ENCODE data around the gene MRGPRG. TPM values are rescaled to one million over a fixed set of nuclear protein-coding genes. Genes with fewer than 3 reads are reported as not detected.
"Not testable (repeated sequence)": the region's sequence is repeated elsewhere in the genome, so short reads cannot be mapped to it uniquely, and the experiment has no call there.

MRGPRG gene
- total RNA-seq, 1 donor from 2014 or later: not detected

GRCh38 chr11:3171931-3172560 is 46.6 kb downstream of the MRGPRG start:
- Histone ChIP-seq H3K9me3 (no peaks in the 10 kb centered on the region), H3K36me3 (no peaks in the 10 kb centered on the region), H3K27me3 (no peaks in the 10 kb centered on the region), H3K27ac (no peak overlapping the region), H3K4me3 (no peak overlapping the region), H3K4me1 (peaks cover 14% of the 10 kb centered on the region)
- intact Hi-C loops (cut with DNase I): no loop called here
- peak; percentile 40 for DNase-seq
- TF ChIP-seq, protein P1, sequence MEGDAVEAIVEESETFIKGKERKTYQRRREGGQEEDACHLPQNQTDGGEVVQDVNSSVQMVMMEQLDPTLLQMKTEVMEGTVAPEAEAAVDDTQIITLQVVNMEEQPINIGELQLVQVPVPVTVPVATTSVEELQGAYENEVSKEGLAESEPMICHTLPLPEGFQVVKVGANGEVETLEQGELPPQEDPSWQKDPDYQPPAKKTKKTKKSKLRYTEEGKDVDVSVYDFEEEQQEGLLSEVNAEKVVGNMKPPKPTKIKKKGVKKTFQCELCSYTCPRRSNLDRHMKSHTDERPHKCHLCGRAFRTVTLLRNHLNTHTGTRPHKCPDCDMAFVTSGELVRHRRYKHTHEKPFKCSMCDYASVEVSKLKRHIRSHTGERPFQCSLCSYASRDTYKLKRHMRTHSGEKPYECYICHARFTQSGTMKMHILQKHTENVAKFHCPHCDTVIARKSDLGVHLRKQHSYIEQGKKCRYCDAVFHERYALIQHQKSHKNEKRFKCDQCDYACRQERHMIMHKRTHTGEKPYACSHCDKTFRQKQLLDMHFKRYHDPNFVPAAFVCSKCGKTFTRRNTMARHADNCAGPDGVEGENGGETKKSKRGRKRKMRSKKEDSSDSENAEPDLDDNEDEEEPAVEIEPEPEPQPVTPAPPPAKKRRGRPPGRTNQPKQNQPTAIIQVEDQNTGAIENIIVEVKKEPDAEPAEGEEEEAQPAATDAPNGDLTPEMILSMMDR (IDR thresholded peaks at IDR 0.05): no peak
- ATAC-seq: no peak

DNA sequence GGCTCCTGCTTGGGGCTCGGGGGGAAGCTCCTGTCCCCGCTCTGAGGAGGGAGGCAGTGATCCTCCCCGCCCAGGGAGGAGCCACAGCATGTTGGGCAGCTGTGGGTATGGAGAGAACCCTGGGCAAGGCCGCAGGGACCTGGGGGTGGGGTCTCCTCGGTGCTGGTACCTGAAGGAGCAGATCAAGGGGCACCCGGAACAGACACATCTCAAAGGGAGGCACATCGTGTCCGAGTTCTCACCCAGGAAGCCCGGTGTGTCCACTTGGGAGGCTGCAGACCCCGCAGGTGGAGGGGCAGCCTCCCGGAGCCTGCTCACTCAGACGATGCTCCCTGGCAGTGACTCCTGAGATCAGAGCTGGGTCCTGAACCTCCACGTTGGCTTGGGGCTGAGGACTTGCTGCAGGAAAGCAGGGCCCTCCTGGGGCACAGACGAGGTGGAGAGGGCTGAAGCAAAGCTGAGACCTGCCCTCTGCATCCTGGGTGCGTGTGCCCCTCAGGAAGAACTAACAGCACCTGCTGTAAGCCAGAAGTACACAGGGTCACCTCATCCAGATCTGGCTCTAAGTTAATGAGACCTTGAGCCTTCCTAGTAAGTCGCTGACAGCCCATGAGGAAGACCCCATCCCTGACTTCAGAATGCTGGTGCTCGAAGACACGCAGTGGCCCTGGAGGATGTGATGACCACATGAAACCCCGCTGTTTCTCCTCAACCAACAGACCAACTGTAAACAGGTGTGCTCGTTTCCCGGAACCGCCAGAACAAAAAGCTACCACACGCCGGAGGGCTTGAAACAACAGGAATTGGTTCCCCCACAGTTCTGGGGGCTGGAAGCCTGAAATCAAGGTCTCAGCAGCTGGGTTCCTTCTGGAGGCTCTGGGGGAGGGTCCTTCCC is 47.6 kb downstream of the MRGPRG start:
- H3K36me3 ChIP-seq: no peaks in the 10 kb centered on the region
- no peaks in the 10 kb centered on the region for H3K27me3 ChIP-seq
- peak; percentile 55 for DNase-seq
- TF ChIP-seq, protein P1 (IDR thresholded peaks at IDR 0.05): no peak
- no peak overlapping the region for H3K4me3 ChIP-seq
- no peak overlapping the region for H3K27ac ChIP-seq
- intact Hi-C loops (cut with DNase I): no loop called here
- no peak for ATAC-seq
- peaks cover 14% of the 10 kb centered on the region for H3K4me1 ChIP-seq
- no peaks in the 10 kb centered on the region for H3K9me3 ChIP-seq

DNA sequence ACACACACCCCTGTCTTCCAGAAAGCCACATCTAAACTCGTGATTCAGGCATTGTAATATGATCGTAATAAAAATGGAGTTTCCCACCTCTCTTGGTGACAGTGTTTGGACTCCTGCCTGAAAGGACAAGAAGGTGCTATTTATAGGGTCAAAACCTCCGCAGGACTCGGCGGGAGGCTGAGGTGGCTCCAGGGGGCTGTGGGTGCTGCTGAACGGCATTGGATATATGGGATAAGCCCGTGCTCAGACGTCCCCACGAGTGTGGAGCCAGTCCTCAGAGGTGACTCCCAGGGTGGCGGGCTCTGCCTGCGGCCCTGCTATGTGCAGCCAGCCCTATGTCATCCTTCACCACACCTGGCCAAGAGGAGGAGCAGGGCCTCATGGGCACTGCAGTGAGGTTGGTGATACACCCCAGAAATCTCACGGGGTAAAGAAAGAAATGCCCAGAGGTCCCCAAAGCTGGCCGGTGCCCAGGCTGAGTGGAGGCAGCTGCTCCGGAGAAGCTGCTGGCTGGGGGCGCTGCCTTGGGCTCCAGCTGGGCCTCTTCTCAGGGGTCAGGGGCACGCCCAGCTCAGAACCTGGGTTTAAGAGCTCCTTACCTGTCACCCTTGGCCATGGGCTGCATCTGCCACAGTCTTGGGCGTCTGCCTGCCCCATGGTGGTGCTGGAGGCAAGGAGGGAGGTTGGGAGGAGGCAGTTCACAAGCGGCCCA is 48.4 kb downstream of the MRGPRG start:
- H3K4me1 ChIP-seq: peaks cover 21% of the 10 kb centered on the region
- TF ChIP-seq, protein P1 (IDR thresholded peaks at IDR 0.05): no peak
- peak overlapping the region; percentile 45 for H3K4me3 ChIP-seq
- H3K36me3 ChIP-seq: no peaks in the 10 kb centered on the region
- DNase-seq (peak; percentile 60), ATAC-seq (no peak)
- intact Hi-C loops (cut with DNase I): no loop called here
- H3K27me3 ChIP-seq: no peaks in the 10 kb centered on the region
- no peak overlapping the region for H3K27ac ChIP-seq
- H3K9me3 ChIP-seq: no peaks in the 10 kb centered on the region

- intact Hi-C loops (cut with DNase I): no loop called here
- TF ChIP-seq, protein P1 (IDR thresholded peaks at IDR 0.05): no peak
- ATAC-seq (peak; percentile 41), DNase-seq (peak; percentile 73)
- Histone ChIP-seq H3K9me3 (no peaks in the 10 kb centered on the region), H3K4me1 (peaks cover 21% of the 10 kb centered on the region), H3K4me3 (peak overlapping the region; percentile 45), H3K36me3 (no peaks in the 10 kb centered on the region), H3K27ac (no peak overlapping the region), H3K27me3 (no peaks in the 10 kb centered on the region)
These were observed 49.2 kb downstream of the MRGPRG start for GRCh38 chr11:3169255-3170043.

- H3K27me3 ChIP-seq; H3K27ac ChIP-seq; H3K9me3 ChIP-seq; intact Hi-C loops (cut with DNase I); H3K36me3 ChIP-seq; DNase-seq; ATAC-seq: not testable (repeated sequence)
- Histone ChIP-seq H3K4me3 (peak overlapping the region; percentile 45), H3K4me1 (peaks cover 25% of the 10 kb centered on the region)
These were observed 49.8 kb downstream of the MRGPRG start for GRCh38 chr11:3168742-3169254.

Other genes with a start within 250 kb of the MRGPRG start
- gene NAP1L4, start 226.5 kb downstream of the MRGPRG start, total RNA-seq: 92.7 TPM
- gene CARS1, start 161.4 kb downstream of the MRGPRG start, total RNA-seq: 34.6 TPM
- 52.6 TPM for gene OSBPL5, start 53.5 kb downstream of the MRGPRG start, total RNA-seq
- gene MRGPRE, start 13.6 kb upstream of the MRGPRG start, total RNA-seq: not detected
- 20.0 TPM for gene ZNF195, start 160.3 kb upstream of the MRGPRG start, total RNA-seq